ENCODE data around the gene FLVCR2.
"Not testable (repeated sequence)": the region's sequence is repeated elsewhere in the genome, so short reads cannot be mapped to it uniquely, and the experiment has no call there.

The FLVCR2 gene

GRCh38 chr14:75672605-75673192 is 94.3 kb downstream of the FLVCR2 start:
- no peak for DNase-seq (ENCODE audit: low read depth)
- no peak overlapping the region for H3K4me3 ChIP-seq (ENCODE audit: low read depth, low read length)
- TF ChIP-seq CTCF (IDR thresholded peaks at IDR 0.05; ENCODE audit: low read depth, low read length, missing control alignments): no peak
- in situ Hi-C loops (cut with HindIII; ENCODE audit: low sequenced_read_pairs): no loop called here

- TF ChIP-seq CTCF (IDR thresholded peaks at IDR 0.05; ENCODE audit: low read depth, low read length, missing control alignments): no peak
- in situ Hi-C loops (cut with HindIII; ENCODE audit: low sequenced_read_pairs): no loop called here
- H3K4me3 ChIP-seq (ENCODE audit: low read depth, low read length): no peak overlapping the region
- no peak for DNase-seq (ENCODE audit: low read depth)
Observed at GRCh38 chr14:75673345-75674035, 95.1 kb downstream of the FLVCR2 start.

DNA sequence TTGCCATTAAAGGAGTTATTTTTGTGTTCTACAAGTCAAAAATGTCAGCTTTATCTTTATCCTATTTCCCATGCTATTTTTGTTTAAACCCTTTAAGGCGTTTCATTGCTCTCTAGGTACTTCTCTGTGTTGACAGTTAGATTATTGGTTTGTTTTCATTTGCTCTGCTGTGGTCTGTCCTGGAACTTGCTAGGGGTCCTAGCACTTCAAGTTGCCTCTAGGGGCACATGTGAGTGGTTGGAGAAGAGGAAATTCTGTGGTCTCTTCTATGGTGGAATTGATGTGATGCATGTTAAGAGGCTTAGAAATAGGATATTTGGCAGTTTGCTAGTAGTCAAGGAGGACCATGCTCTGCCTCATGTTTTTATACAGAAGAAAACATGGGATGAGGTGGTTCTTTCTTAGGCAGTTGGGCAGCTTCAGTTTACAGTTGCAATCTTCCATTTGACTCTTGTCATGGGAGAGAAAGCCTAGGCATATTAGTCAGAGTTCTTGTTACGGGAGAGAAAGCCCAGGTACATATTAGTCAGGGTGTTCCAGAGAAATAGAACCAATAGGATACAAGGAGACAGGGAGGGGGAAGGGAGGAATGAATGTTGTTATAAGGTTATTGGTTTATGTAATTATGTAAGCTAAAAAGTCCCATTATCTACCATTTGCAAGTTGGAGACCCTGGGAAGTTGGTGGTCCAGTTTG is 97.0 kb downstream of the FLVCR2 start:
- no peak overlapping the region for H3K4me3 ChIP-seq (ENCODE audit: low read depth, low read length)
- TF ChIP-seq CTCF (IDR thresholded peaks at IDR 0.05; ENCODE audit: low read depth, low read length, missing control alignments): peak; percentile 52
- peak; percentile 22 for DNase-seq (ENCODE audit: low read depth)
- in situ Hi-C loops (cut with HindIII; ENCODE audit: low sequenced_read_pairs): no loop called here

DNA sequence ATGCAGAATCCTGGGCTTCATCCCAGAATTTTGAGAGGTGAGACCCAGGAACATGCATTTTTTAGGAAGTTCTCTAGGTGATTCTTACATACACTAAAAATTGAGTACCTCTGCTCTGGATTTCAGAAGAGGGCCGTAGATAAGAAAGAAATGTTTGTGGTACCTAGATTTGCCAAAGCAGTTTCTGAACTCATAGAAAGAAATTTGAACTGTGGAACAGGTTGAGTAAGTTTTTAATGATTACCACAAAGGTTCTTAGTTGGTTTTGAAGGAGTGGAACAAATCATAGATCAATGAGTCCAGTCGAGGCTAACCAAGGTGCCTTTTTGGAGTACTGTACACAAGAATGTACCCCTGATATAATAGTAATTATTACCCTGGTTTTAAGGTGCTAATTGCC is 107.5 kb downstream of the FLVCR2 start:
- TF ChIP-seq CTCF (IDR thresholded peaks at IDR 0.05; ENCODE audit: low read depth, low read length, missing control alignments): no peak
- no peak overlapping the region for H3K4me3 ChIP-seq (ENCODE audit: low read depth, low read length)
- no peak for DNase-seq (ENCODE audit: low read depth)
- in situ Hi-C loops (cut with HindIII; ENCODE audit: low sequenced_read_pairs): no loop called here

DNA sequence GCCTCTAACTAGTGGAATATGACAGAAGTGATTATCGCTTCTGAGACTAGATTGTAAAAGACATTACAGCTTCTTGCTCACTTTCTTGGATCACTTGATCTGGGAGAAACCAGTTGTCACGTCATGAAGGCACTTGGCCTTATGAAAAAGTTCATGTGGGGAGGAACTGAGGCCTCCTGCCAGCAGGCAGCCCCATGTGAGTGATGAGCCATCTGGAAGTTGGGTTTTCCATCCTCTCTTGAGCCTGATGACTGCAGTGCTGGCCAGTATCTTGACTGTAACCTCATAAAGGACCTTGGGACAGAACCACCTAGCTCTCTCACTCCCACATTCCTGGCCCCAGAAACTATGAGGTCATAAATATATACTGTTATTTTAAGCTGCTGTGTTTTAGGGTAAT is 110.6 kb downstream of the FLVCR2 start:
- in situ Hi-C loops (cut with HindIII; ENCODE audit: low sequenced_read_pairs): no loop called here
- TF ChIP-seq CTCF (IDR thresholded peaks at IDR 0.05; ENCODE audit: low read depth, low read length, missing control alignments): no peak
- no peak for DNase-seq (ENCODE audit: low read depth)
- H3K4me3 ChIP-seq (ENCODE audit: low read depth, low read length): no peak overlapping the region

- no peak for TF ChIP-seq CTCF (IDR thresholded peaks at IDR 0.05; ENCODE audit: low read depth, low read length, missing control alignments)
- in situ Hi-C loops (cut with HindIII; ENCODE audit: low sequenced_read_pairs): no loop called here
- no peak overlapping the region for H3K4me3 ChIP-seq (ENCODE audit: low read depth, low read length)
- no peak for DNase-seq (ENCODE audit: low read depth)
Observed at GRCh38 chr14:75690010-75690409, 111.6 kb downstream of the FLVCR2 start.

- H3K4me3 ChIP-seq (ENCODE audit: low read depth, low read length); DNase-seq (ENCODE audit: low read depth); in situ Hi-C loops (cut with HindIII; ENCODE audit: low sequenced_read_pairs): not testable (repeated sequence)
Observed at GRCh38 chr14:75695025-75695424, 116.6 kb downstream of the FLVCR2 start.

Measured in astrocyte of the cerebellum (primary cell).